ENCODE measurements around the gene DSG2. TPM values are rescaled to one million over a fixed set of nuclear protein-coding genes. Genes with fewer than 3 reads are reported as not detected.
A peak's percentile ranks its signal among the peaks of the same experiment; 100 is the strongest.

The DSG2 gene
- total and polyA plus RNA-seq, 2 experiments from 2014 or later, result 67.7 to 105 TPM

DNA sequence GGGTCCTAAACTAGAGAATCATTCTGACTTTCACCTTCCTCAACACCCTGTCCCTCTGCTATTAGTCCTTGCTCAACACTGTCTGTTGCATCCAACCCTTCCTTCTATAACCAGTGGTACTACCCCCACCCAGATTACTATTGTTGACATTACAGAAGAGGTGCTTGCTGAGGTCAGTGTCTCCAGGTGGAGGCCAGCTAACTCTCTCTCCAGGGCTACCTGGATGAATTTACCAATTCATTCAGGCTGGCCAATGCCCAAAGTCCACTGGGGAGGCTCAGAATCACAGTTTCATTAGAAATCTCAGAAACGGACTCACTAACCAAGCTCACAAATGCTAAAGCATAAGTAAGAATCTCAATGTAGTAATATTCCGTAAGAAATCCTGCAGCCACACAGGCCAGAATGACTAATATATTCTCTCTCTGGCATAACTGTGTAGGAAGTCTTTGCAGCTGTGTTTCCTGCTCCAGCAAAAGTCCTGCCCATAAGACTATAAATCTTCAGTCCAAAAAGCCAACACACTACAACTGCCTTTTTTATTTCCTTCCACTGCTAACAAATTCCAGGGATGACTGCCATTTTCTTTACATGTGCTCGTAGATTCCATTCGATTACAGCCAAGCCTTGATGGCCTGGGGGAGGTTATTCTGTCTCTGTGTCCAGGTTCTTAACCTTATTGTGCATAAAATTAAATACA, 83.7 kb downstream of the DSG2 start:
- DNase-seq (ENCODE audit: low spot score), result peak; percentile 35
- TF ChIP-seq, protein P1, sequence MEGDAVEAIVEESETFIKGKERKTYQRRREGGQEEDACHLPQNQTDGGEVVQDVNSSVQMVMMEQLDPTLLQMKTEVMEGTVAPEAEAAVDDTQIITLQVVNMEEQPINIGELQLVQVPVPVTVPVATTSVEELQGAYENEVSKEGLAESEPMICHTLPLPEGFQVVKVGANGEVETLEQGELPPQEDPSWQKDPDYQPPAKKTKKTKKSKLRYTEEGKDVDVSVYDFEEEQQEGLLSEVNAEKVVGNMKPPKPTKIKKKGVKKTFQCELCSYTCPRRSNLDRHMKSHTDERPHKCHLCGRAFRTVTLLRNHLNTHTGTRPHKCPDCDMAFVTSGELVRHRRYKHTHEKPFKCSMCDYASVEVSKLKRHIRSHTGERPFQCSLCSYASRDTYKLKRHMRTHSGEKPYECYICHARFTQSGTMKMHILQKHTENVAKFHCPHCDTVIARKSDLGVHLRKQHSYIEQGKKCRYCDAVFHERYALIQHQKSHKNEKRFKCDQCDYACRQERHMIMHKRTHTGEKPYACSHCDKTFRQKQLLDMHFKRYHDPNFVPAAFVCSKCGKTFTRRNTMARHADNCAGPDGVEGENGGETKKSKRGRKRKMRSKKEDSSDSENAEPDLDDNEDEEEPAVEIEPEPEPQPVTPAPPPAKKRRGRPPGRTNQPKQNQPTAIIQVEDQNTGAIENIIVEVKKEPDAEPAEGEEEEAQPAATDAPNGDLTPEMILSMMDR (IDR thresholded peaks at IDR 0.05; ENCODE audit: poor library complexity), result no peak
- TF ChIP-seq EZH2phosphoT487 (IDR thresholded peaks at IDR 0.05; ENCODE audit: low read depth, severe bottlenecking, unreplicated experiment), result no peak
- 50% methylated on average over 4 of the region's 4 CpGs for WGBS (ENCODE audit: low lambda C conversion rate, missing lambda C conversion rate)
- no peaks in the 10 kb centered on the region for H3K9me3 ChIP-seq (ENCODE audit: low read depth)
- no peaks in the 10 kb centered on the region for H3K4me1 ChIP-seq (ENCODE audit: insufficient read depth)
- H3K27me3 ChIP-seq, result no peaks in the 10 kb centered on the region
- H3K79me2 ChIP-seq, result no peaks in the 10 kb centered on the region
- no peak overlapping the region for H2AFZ ChIP-seq
- H3K36me3 ChIP-seq (replicated peaks; ENCODE audit: insufficient read depth, low read depth), result no peaks in the 10 kb centered on the region
- no peaks in the 10 kb centered on the region for H3K9me2 ChIP-seq (replicated peaks; ENCODE audit: insufficient read depth)
- H3K4me3 ChIP-seq, result no peak overlapping the region
- H3K4me2 ChIP-seq, result no peak overlapping the region
- H4K20me1 ChIP-seq (ENCODE audit: insufficient read depth, poor library complexity, severe bottlenecking), result no peaks in the 10 kb centered on the region
- H3K27ac ChIP-seq, result peak overlapping the region; percentile 7

DNA sequence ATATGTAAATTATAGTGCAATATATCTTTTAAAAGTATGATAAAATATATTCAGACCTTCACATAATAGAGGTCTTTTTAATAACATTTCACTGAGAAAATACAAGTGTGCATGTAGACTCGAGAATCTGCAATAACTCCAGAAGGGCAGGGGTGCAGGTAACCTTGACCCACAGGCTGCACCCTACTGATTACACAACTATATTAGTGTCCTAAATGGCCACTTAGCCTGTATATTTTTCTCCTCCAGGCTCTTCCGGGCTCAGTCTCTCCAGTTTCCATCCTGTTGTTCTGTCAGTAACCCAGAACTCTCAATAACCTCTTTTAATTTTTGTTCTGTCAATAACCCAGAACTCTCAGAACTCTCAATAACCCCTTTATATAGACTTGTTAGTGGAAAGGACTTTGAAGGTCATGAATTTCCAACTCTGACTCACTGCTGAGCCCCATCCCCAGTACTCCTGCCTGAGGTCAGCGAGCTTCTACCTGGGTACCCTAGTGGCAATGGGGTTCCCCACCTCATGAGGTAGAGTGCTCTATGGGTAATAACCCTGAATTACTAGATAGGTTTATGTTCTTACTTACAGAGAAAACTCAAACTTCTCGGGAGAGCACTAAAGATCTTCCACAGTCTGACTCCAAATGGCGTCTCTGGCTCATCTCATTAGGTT, 85.3 kb downstream of the DSG2 start:
- H4K20me1 ChIP-seq (ENCODE audit: insufficient read depth, poor library complexity, severe bottlenecking), result no peaks in the 10 kb centered on the region
- no peaks in the 10 kb centered on the region for H3K9me3 ChIP-seq (ENCODE audit: low read depth)
- H3K27me3 ChIP-seq, result no peaks in the 10 kb centered on the region
- TF ChIP-seq EZH2phosphoT487 (IDR thresholded peaks at IDR 0.05; ENCODE audit: low read depth, severe bottlenecking, unreplicated experiment), result no peak
- no peaks in the 10 kb centered on the region for H3K79me2 ChIP-seq
- no peak overlapping the region for H3K4me3 ChIP-seq
- 90% methylated on average over 5 of the region's 5 CpGs for WGBS (ENCODE audit: low lambda C conversion rate, missing lambda C conversion rate)
- no peak overlapping the region for H2AFZ ChIP-seq
- no peaks in the 10 kb centered on the region for H3K9me2 ChIP-seq (replicated peaks; ENCODE audit: insufficient read depth)
- DNase-seq (ENCODE audit: low spot score), result no peak
- no peaks in the 10 kb centered on the region for H3K36me3 ChIP-seq (replicated peaks; ENCODE audit: insufficient read depth, low read depth)
- H3K27ac ChIP-seq, result no peak overlapping the region
- no peak overlapping the region for H3K4me2 ChIP-seq
- peaks cover 15% of the 10 kb centered on the region for H3K4me1 ChIP-seq (ENCODE audit: insufficient read depth)

DNA sequence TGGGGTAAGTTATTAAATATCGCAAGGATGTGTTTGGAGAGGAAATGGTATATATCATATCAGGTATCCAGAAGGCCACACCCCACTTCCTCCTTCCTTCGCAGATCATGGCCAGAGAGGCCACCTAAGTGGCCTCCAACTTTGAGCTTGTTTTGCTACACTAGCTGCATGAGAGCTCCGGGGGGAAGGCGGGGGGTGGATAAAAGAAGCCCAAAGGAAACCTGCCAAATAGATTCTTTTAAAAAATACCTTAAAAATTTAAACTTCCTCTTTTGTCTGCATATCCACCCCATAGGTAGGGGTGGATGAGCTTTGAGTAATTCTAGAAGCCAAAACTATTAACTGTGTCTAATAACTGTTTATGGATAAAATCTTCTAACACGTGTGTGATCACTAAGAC, 88.0 kb downstream of the DSG2 start:
- 82% methylated on average over 5 of the region's 5 CpGs for WGBS (ENCODE audit: low lambda C conversion rate, missing lambda C conversion rate)

DNA sequence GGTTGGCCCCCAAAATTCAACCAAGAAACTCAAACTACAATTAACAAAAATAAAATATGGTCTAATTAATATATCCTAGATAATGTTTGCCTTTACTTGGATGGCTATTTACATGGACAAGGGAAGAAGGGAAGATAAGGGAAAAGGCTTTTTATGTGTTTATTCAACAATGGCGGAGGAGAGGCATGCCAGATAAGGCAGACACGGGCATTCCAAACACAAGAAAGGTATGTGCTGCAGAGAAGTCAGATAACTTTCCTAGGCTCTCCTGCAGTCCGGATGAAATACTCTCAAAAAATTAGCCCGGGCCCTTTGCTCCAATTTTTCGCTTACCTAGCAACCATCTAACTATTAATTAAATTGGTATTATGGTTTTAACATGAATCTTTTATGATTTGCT, 88.6 kb downstream of the DSG2 start:
- Histone ChIP-seq H3K9me3 (ENCODE audit: low read depth) (no peaks in the 10 kb centered on the region), H3K9me2 (replicated peaks; ENCODE audit: insufficient read depth) (no peaks in the 10 kb centered on the region), H3K36me3 (replicated peaks; ENCODE audit: insufficient read depth, low read depth) (no peaks in the 10 kb centered on the region), H3K27me3 (no peaks in the 10 kb centered on the region), H3K4me3 (no peak overlapping the region), H4K20me1 (ENCODE audit: insufficient read depth, poor library complexity, severe bottlenecking) (no peaks in the 10 kb centered on the region), H3K79me2 (no peaks in the 10 kb centered on the region), H3K4me1 (ENCODE audit: insufficient read depth) (peaks cover 17% of the 10 kb centered on the region), H2AFZ (no peak overlapping the region), H3K27ac (peak overlapping the region; percentile 82), H3K4me2 (peak overlapping the region; percentile 49)
- TF ChIP-seq EZH2 (IDR thresholded peaks at IDR 0.05; ENCODE audit: borderline replicate concordance), result no peak
- TF ChIP-seq, protein P1 (IDR thresholded peaks at IDR 0.05; ENCODE audit: poor library complexity), result no peak
- TF ChIP-seq EZH2phosphoT487 (IDR thresholded peaks at IDR 0.05; ENCODE audit: low read depth, severe bottlenecking, unreplicated experiment), result no peak
- 44% methylated on average over 5 of the region's 5 CpGs for WGBS (ENCODE audit: low lambda C conversion rate, missing lambda C conversion rate)
- no peak for DNase-seq (ENCODE audit: low spot score)

More for the DNA sequence above, 88.0 kb downstream of the DSG2 start:
- Histone ChIP-seq H3K4me2 (no peak overlapping the region), H3K9me3 (ENCODE audit: low read depth) (no peaks in the 10 kb centered on the region), H2AFZ (no peak overlapping the region), H3K27me3 (no peaks in the 10 kb centered on the region), H4K20me1 (ENCODE audit: insufficient read depth, poor library complexity, severe bottlenecking) (no peaks in the 10 kb centered on the region), H3K36me3 (replicated peaks; ENCODE audit: insufficient read depth, low read depth) (no peaks in the 10 kb centered on the region), H3K4me3 (no peak overlapping the region), H3K79me2 (no peaks in the 10 kb centered on the region), H3K4me1 (ENCODE audit: insufficient read depth) (peaks cover 17% of the 10 kb centered on the region), H3K27ac (peak overlapping the region; percentile 82), H3K9me2 (replicated peaks; ENCODE audit: insufficient read depth) (no peaks in the 10 kb centered on the region)
- no peak for DNase-seq (ENCODE audit: low spot score)
- no peak for TF ChIP-seq EZH2 (IDR thresholded peaks at IDR 0.05; ENCODE audit: borderline replicate concordance)
- TF ChIP-seq, protein P1 (IDR thresholded peaks at IDR 0.05; ENCODE audit: poor library complexity), result no peak
- no peak for TF ChIP-seq EZH2phosphoT487 (IDR thresholded peaks at IDR 0.05; ENCODE audit: low read depth, severe bottlenecking, unreplicated experiment)
